Activated effector memory CD4-positive, alpha-beta T cell treated with Interleukin-2 at 50 U/mL for 16 hours (primary cell): ENCODE data around the gene NKIRAS2.
A peak's percentile ranks its signal among the peaks of the same experiment; 100 is the strongest.
"Not testable (repeated sequence)": the region's sequence is repeated elsewhere in the genome, so short reads cannot be mapped to it uniquely, and the experiment has no call there.

Experiments
- DNase-seq: peaks from one replicate; pipeline ENCODE4 v3.0.0-alpha.2; 2020

The NKIRAS2 gene

DNA sequence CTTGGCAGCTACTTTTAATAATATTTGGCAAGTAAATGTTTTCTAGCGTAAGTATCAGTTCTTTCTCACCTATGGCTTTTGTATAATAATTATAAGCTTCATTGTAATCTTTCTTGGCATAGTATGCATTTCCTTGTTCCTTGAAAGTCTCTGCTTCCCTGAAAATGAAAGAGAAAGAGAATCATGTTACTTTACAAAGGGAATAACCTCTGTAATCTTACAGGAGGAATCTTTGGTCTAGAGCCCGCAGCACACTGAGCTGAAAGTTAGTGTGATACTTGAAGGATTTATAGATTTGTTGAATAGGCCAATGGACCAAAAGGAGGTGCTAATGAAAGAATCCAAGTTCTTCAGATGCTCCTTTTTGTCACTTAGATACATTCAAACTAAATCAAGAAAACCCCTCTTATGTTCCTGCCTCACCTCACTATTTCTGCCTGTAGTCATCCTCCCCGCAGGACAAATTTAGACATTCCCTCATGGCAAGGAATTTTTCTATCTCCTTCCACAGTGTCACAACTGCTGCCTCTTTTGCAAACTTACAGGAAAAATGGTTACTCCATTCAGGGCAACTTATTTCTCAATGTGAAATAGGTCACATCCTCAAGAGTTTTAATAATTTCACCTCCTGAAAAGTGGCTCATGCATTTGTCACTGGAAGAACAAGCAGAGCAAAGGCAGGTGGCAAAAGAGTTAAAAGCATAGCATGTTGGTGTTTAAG is 19.3 kb upstream of the NKIRAS2 start:
- DNase-seq = no peak

DNA sequence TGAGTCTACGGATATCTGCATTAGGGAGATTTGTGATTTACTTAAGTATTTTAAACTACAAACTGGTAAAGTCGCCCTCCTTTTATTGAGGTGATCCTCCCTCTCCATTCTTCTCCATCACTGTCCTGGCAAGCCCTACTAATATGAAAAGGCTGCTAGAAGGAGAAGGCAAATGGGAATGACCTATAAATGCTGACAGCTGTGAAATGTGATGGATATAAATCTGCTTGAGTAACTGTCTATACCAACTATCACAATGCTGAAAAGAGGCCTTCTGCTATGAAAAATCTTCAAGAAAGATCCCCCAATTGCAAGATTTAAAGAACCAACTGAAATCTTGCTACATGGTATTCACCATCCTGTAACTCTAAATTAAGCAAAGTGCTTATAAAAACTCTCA is 18.2 kb upstream of the NKIRAS2 start:
- no peak for DNase-seq

- no peak for DNase-seq
Observed at GRCh38 chr17:42002175-42002791, 17.6 kb upstream of the NKIRAS2 start.

GRCh38 chr17:42002792-42003301 is 17.0 kb upstream of the NKIRAS2 start:
- DNase-seq = no peak

DNA sequence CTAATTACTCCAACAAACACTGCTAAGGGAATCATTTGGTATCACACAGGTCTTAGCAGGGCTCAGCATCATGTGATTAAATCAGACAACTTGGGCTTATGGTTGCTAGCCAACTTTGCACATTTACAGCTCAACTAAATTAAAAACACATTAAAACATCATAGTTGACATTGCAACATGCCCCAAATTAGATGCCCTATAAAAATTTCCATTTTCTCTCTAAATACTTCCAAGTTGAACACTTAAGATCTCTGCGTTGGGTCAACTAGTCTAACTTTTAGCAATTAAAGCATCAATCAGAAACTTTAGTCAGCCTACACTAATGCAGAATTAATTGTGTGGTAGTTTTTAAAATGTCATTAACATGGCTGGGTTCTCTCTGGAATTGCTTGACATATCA is 14.7 kb upstream of the NKIRAS2 start:
- no peak for DNase-seq

GRCh38 chr17:42009170-42009569 is 10.7 kb upstream of the NKIRAS2 start:
- DNase-seq = no peak

DNA sequence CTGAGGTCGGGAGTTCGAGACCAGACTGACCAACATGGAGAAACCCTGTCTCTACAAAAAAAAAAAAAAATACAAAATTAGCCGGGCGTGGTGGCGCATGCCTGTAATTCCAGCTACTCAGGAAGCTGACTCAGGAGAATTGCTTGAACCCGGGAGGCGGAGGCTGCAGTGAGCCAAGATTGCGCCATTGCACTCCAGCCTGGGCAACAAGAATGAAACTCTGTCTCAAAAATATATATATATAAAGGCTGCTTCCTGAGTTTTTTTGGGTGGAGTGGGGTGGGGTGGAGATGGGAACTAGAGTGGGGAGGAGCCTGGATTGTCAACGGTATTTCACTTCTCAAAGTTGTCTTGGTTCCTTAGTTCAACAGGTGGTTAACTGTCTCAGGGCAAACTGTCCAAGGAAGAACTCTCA is 9.6 kb upstream of the NKIRAS2 start:
- DNase-seq = not testable (repeated sequence)

GRCh38 chr17:42010898-42011516 is 8.9 kb upstream of the NKIRAS2 start:
- no peak for DNase-seq

DNA sequence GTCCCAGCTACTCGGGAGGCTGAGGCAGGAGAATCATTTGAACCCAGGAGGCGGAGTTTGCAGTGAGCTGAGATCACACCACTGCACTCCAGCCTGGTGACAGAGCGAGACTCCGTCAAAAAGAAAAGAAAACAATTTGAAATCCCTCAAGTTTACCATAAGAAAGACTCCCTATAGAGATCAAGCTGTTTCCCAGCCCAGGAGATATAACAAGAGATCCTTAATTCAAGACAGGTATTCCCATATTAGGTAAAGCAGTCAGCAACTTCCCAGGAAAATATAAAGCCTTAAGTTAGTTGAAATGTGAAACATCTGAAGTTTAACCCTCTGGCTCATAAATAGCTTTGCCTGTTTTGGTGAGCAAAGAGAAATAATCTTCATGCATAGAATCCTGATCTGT is 7.5 kb upstream of the NKIRAS2 start:
- DNase-seq = not testable (repeated sequence)

DNA sequence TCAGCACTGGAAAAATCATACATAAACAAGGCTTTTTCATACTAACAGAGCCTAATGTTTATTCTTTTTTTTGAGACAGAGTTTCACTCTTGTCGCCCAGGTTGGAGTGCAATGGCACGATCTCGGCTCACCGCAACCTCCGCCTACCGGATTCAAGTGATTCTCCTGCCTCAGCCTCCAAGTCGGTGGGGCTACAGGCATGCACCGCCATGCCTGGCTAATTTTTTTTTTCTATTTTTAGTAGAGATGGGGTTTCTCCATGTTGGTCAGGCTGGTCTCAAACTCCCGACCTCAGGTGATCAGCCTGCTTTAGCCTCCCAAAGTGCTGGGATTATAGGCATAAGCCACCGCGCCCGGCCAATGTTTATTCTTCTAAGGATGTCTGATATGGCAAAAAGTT is 6.2 kb upstream of the NKIRAS2 start:
- DNase-seq = not testable (repeated sequence)

DNA sequence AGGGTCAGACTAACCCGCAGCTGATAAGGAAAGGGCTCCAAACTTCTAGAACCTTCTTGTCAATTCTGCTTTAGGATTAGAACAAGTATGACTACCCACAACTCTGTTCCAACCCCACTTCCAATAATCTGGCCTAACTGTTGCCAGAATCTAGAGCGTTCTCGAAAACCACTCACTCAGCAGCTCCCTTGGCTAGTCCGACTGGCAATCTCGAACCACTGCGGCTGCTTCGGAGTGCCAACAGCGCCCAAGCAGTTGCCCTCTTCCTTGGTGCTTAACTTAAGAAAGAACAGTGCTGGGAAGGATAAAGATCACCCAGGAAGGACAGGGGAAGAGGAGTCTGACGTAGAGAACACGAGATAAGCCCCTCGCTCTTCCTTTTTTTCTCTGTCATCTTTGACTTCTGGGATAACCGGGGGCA is 3.5 kb upstream of the NKIRAS2 start:
- DNase-seq = no peak

GRCh38 chr17:42016941-42017865 is 2.7 kb upstream of the NKIRAS2 start, which contains the start of gene DNAJC7:
TSS of gene DNAJC7 (minus strand) at chr17:42017439. CDS start at chr17:42017416, 23 bp downstream.
- peak; percentile 85 for DNase-seq

- DNase-seq = no peak
Observed at GRCh38 chr17:42017866-42018200, 2.1 kb upstream of the NKIRAS2 start.

DNA sequence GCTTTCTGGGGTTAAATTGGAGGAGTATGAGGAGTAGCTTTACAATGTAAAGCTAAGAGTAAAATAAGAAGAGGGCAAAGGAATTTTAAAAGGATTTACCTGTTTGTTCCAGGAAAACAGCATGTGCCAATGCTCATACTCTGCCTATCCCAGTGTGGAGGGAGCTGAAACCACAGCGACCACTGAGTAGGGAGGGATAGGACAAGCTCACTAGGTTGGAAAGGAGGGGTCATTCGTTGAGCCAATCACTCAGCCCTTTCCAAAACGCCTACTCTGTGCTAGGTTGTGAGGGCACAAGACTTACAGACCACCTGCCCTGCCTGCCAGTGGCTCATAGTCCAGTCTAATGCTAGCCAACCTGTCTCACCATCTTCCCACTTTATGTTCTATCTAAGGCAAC is 1.6 kb upstream of the NKIRAS2 start:
- no peak for DNase-seq

DNA sequence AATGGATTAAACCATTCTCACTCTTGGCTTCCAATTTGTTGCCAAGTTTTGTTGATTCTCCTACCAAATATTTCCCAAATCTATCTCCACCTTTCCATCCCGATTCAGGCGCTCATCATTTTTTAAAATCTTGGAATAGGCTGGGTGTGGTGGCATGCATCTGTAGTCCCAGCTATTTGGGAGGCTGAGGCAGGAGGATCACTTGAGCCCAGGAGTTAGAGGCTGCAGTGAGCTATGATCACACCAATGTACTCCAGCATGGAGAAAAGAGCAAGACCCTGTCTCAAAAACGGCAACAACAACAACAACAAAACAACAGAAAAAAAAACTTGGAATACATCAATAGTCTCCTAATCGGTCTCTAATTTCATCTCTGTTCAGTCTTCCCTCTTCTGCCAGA is 902 bp upstream of the NKIRAS2 start:
- no peak for DNase-seq

GRCh38 chr17:42020845-42021244 is 955 bp downstream of the NKIRAS2 start:
- DNase-seq = not testable (repeated sequence)

DNA sequence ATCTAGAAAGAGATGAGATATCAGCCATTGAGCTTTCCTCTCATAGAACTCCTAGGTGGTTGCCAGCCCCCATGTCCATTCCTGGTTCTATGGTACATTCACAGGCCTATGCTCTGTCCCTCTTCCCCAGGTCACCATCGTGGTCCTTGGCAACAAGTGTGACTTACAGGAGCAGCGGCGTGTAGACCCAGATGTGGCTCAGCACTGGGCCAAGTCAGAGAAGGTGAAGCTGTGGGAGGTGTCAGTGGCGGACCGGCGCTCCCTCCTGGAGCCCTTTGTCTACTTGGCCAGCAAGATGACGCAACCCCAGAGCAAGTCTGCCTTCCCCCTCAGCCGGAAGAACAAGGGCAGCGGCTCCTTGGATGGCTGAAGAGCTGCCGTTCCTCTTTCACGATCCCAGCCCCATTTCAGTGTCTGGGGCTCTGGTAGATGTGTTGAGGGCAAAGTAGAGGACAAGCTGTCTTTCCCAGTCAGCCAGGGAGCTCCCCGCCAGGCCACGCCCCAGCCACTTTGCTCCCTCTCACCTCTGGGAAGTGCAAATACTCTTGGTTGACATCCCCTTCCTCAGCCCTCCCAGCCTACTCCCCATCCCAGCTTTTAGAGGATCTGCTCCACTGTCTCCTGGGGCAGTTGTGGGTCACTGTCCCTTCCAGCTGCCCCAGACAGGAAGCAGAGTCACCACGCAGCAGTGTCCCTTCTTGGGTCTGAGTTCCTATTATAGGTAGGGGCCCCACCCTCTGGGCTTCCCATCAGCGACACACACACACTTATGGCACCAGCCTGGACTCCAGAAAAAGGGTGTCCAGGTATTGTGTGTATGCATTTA is 3.8 kb downstream of the NKIRAS2 start:
- DNase-seq = no peak

GRCh38 chr17:42025191-42025579 is 5.3 kb downstream of the NKIRAS2 start:
- DNase-seq = no peak

DNA sequence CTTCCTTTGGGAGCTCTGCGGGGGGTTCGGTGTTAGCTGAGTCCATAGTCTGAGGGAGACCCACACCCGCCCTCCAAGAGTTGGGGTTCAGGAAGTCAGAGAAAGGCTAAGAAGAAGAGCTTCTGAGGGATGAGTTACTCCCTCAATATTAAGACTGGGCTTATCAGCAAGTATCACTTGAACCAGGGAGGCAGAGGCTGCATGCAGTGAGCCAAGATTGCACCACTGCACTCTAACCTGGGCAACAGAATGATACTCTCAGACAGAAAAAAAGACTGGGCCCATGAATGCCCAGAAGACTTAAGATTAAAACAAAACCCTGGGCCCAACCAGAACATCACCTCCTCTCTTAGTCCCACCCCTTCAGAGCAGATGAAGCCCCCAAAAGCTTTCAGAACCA is 6.0 kb downstream of the NKIRAS2 start:
- DNase-seq = no peak

- no peak for DNase-seq
Observed at GRCh38 chr17:42026857-42027589, 7.1 kb downstream of the NKIRAS2 start.

DNA sequence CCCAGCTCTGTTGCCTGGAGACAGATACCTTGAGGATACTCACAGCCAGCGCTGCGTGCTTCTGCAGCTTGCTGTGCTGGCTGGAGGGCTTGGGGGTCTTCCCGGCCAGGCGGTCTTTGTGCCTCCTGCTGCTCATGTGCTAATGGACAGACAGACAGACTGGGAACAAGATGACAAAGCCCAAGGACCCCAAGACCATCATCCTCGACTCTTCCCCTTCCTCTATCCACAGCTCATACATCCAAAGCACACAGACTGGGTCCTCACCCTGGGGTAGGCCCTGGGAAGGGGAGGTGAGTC is 7.7 kb downstream of the NKIRAS2 start:
- DNase-seq = no peak
